OCI-LY1 (cell line): Measurements from ENCODE around the gene SMIM41.
"Not testable (repeated sequence)": the region's sequence is repeated elsewhere in the genome, so short reads cannot be mapped to it uniquely, and the experiment has no call there.

Source experiments
- H2AFZ ChIP-seq: fragments of 200-600 bp; sonication (generic), shearing (Covaris generic); 2 replicates; pipeline ENCODE4 v1.6.0; 2014; ENCODE audit warnings: antibody characterized with exemption, mild to moderate bottlenecking, low read length
- H3F3A ChIP-seq: fragments of 200-600 bp; sonication (generic), shearing (Covaris generic); 2 replicates; pipeline ENCODE4 v1.6.0; 2014; ENCODE audit warnings: mild to moderate bottlenecking, antibody characterized with exemption, low read length, moderate library complexity; ENCODE audit not compliant: insufficient read depth
- H3K27ac ChIP-seq: fragments of 200-600 bp; sonication (generic); 2 replicates; pipeline ENCODE4 v1.5.1; 2014; ENCODE audit warnings: low read length, mixed run types, mild to moderate bottlenecking, low read depth; ENCODE audit not compliant: poor library complexity, severe bottlenecking
- H3K27me3 ChIP-seq: fragments of 200-600 bp; sonication (generic); 2 replicates; pipeline ENCODE4 v1.6.0; 2014; ENCODE audit warnings: antibody characterized with exemption, mild to moderate bottlenecking, low read length, moderate library complexity; ENCODE audit not compliant: insufficient read depth
- H3K36me3 ChIP-seq: fragments of 200-600 bp; sonication (generic); 2 replicates; pipeline ENCODE4 v1.6.1; 2014; ENCODE audit warnings: mild to moderate bottlenecking, antibody characterized with exemption, low read length, moderate library complexity, mixed read lengths; ENCODE audit not compliant: insufficient read depth
- H3K4me1 ChIP-seq: fragments of 200-600 bp; sonication (generic); 2 replicates; pipeline ENCODE4 v1.5.1; 2014; ENCODE audit warnings: mild to moderate bottlenecking, low read length, moderate library complexity; ENCODE audit not compliant: insufficient read depth, severe bottlenecking
- H3K4me2 ChIP-seq: fragments of 200-600 bp; sonication (generic), shearing (Covaris generic); 2 replicates; pipeline ENCODE4 v1.6.1; 2014; ENCODE audit warnings: low read length
- H3K4me3 ChIP-seq: fragments of 200-600 bp; sonication (generic); 2 replicates; pipeline ENCODE4 v1.5.1; 2014; ENCODE audit warnings: low read length, low read depth, mild to moderate bottlenecking, mixed read lengths; ENCODE audit not compliant: poor library complexity, severe bottlenecking
- H3K79me2 ChIP-seq: fragments of 200-600 bp; shearing (Covaris generic); 2 replicates; pipeline ENCODE4 v1.6.1; 2016; ENCODE audit warnings: mixed run types, low read length, mixed read lengths; ENCODE audit not compliant: insufficient read depth
- H3K9ac ChIP-seq: fragments of 200-600 bp; sonication (generic), shearing (Covaris generic); 2 replicates; pipeline ENCODE4 v1.6.1; 2014; ENCODE audit warnings: mild to moderate bottlenecking, low read length, mixed read lengths
- H3K9me2 ChIP-seq: fragments of 200-600 bp; sonication (generic), shearing (Covaris generic); 2 replicates; pipeline ENCODE4 v1.6.1; 2014; ENCODE audit warnings: low read depth, mild to moderate bottlenecking, low read length, mixed read lengths
- H3K9me3 ChIP-seq: fragments of 200-600 bp; shearing (Covaris generic); 2 replicates; pipeline ENCODE4 v1.6.1; 2014; ENCODE audit warnings: low read length, mixed read lengths
- H4K20me1 ChIP-seq: fragments of 200-600 bp; sonication (generic), shearing (Covaris generic); 2 replicates; pipeline ENCODE4 v1.6.0; 2016; ENCODE audit warnings: mild to moderate bottlenecking, low read length; ENCODE audit not compliant: insufficient read depth
- EZH2 ChIP-seq: fragments of 200-600 bp; sonication (generic), shearing (Covaris generic); IDR thresholded peaks from 2 replicates; pipeline ENCODE4 v1.8.0; 2017; ENCODE audit warnings: borderline replicate concordance, mixed run types, mild to moderate bottlenecking, antibody characterized with exemption, low read length, moderate library complexity, mixed read lengths
- TF ChIP-seq, protein P1 (sequence below): fragments of 200-600 bp; sonication (generic), shearing (Covaris generic); IDR thresholded peaks from 2 replicates; pipeline ENCODE4 v1.5.1; 2017; ENCODE audit warnings: mild to moderate bottlenecking, antibody characterized with exemption, low read length, moderate library complexity, mixed read lengths

Gene SMIM41

DNA sequence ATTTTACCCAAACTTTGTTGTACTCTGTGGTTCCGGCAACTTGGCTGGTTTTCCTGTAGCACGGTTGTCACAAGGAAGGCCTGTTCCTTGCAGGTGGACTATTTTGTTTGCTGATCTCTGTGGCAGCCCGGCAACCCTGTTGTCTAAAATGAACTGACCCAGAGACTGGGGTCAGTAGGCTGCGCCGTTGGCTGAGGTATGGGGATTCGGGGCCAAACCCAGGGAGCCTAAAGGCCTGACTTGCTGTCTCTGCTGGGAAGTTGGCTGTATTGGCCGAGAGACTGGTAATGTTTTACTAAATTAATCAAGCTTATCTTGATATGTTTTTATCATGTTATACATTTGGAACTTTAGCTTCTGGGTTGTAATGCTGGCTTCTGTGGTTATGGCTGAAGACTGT lies 13.8 kb downstream of the SMIM41 start:
- Histone ChIP-seq H3K4me1 (peaks cover 24% of the 10 kb centered on the region), H3K9me2 (no peaks in the 10 kb centered on the region), H3K27ac (no peak overlapping the region), H3F3A (no peaks in the 10 kb centered on the region), H3K36me3 (0 out of 2 replicates have a peak, but pooled peaks cover 3% of the 10 kb centered on the region), H3K27me3 (no peaks in the 10 kb centered on the region), H3K79me2 (no peaks in the 10 kb centered on the region), H3K4me3 (no peak overlapping the region), H3K9ac (no peak overlapping the region), H3K9me3 (no peaks in the 10 kb centered on the region), H4K20me1 (no peaks in the 10 kb centered on the region), H3K4me2 (no peak overlapping the region), H2AFZ (no peak overlapping the region)
- no peak for TF ChIP-seq EZH2
- TF ChIP-seq, protein P1, sequence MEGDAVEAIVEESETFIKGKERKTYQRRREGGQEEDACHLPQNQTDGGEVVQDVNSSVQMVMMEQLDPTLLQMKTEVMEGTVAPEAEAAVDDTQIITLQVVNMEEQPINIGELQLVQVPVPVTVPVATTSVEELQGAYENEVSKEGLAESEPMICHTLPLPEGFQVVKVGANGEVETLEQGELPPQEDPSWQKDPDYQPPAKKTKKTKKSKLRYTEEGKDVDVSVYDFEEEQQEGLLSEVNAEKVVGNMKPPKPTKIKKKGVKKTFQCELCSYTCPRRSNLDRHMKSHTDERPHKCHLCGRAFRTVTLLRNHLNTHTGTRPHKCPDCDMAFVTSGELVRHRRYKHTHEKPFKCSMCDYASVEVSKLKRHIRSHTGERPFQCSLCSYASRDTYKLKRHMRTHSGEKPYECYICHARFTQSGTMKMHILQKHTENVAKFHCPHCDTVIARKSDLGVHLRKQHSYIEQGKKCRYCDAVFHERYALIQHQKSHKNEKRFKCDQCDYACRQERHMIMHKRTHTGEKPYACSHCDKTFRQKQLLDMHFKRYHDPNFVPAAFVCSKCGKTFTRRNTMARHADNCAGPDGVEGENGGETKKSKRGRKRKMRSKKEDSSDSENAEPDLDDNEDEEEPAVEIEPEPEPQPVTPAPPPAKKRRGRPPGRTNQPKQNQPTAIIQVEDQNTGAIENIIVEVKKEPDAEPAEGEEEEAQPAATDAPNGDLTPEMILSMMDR: no peak

DNA sequence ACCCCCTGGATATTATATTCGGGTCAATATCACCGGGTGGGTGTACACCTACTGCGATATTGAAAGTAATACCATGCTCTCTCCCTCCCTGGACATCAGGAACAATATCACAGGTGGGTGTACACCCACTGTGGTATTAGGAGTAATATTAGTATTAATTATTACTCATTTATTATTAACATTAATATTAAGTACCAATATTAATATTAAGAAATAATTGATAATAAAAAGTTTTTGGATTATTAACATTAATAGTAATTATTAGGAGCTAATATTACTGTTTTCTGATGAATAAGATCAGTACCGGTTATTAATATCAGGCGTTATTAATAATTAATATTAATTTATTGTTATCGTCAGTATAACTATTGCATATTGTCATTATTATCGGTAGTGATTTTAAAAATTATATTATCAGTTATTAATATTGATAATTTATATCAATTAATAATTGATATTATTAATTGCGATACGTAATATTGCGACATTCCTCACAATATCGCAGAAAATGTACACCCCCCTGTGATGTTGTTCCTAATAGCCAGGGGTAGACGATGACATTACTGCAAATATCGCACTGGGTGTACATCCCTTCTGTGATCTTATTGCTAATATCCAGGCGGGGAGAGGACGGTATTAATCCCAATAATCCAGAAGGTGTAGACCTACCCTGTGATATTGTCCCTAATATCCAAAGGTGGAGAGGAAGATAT lies 17.0 kb downstream of the SMIM41 start:
- H3F3A ChIP-seq: no peaks in the 10 kb centered on the region
- no peaks in the 10 kb centered on the region for H3K79me2 ChIP-seq
- H3K9me3 ChIP-seq: no peaks in the 10 kb centered on the region
- 0 out of 2 replicates have a peak, but pooled peaks cover 3% of the 10 kb centered on the region for H3K36me3 ChIP-seq
- no peak overlapping the region for H3K27ac ChIP-seq
- H3K27me3 ChIP-seq: no peaks in the 10 kb centered on the region
- no peak overlapping the region for H3K4me3 ChIP-seq
- no peak overlapping the region for H3K4me2 ChIP-seq
- no peak overlapping the region for H2AFZ ChIP-seq
- no peaks in the 10 kb centered on the region for H3K9me2 ChIP-seq
- H3K9ac ChIP-seq: no peak overlapping the region
- TF ChIP-seq EZH2: no peak
- TF ChIP-seq, protein P1: no peak
- no peaks in the 10 kb centered on the region for H4K20me1 ChIP-seq
- no peaks in the 10 kb centered on the region for H3K4me1 ChIP-seq

DNA sequence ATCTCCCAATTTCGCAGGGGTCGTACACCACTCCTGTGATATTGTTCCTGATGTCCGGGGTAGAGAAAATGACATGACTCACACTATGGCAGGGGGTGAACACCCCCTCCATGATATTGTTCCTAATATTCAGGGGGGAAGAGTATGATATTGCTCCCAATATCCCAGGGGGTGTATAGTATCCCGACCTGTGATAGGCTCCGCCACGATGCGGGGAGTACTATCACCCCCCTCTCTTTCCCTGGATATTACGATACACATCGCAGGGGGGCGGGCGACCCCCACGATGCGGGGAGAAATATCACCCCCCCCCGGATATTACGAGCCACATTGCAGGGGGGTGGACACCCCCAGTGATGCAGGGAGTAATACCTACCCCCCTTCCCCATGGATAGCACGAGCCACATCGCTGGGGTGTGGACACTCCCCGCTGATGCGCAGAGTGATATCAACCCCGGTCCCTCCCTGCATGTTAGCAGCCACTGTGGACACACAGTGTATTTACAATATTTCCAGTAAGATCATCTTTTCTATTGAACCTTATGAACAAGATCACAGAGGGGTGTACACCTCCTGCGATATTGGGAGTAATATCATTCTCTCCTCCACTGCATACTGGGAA lies 17.7 kb downstream of the SMIM41 start:
- no peak overlapping the region for H3K4me3 ChIP-seq
- H3K4me2 ChIP-seq: no peak overlapping the region
- H3K9ac ChIP-seq: no peak overlapping the region
- no peaks in the 10 kb centered on the region for H4K20me1 ChIP-seq
- no peaks in the 10 kb centered on the region for H3K4me1 ChIP-seq
- H3K27ac ChIP-seq: no peak overlapping the region
- H3K36me3 ChIP-seq: 0 out of 2 replicates have a peak, but pooled peaks cover 3% of the 10 kb centered on the region
- H3F3A ChIP-seq: no peaks in the 10 kb centered on the region
- TF ChIP-seq EZH2: no peak
- H3K9me2 ChIP-seq: no peaks in the 10 kb centered on the region
- H3K27me3 ChIP-seq: no peaks in the 10 kb centered on the region
- H2AFZ ChIP-seq: no peak overlapping the region
- no peaks in the 10 kb centered on the region for H3K79me2 ChIP-seq
- H3K9me3 ChIP-seq: no peaks in the 10 kb centered on the region

DNA sequence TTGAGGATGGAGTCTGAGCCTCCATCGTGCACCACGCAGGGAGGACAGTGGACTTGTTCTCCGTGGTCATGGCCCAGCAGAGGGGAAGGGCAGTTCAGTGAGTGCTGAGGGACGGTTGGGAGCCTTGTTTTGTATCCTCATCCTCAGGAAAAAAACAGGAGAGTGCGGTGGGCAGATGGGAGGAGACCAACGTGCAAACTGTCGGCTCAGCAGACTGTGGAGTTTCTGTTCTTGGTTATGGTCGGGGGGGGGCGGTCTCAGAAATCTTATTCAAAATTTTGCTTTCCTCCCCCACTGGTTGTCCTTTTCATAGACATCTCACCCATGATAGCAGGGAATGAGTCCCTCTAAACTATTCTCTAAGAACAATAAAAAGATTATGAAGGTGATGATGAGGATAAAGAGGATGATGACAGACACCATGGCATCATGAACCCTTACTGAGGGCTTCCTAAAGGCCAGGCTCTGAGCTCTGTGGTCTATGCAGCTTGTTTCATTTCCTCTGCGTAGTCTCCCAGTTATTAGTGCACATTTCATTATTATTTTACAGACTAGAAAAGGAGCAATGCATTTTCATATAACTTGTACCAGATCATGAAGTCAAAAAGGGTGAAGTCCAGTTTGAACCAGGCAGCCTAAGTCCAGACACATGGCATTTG lies 25.1 kb downstream of the SMIM41 start:
- Histone ChIP-seq H3K4me2 (peak overlapping the region; percentile 32; the same call in 1 of the 2 replicates), H3K27ac (peak overlapping the region; percentile 79), H3K4me1 (peaks cover 19% of the 10 kb centered on the region), H3K9ac (0 out of 2 replicates have a peak overlapping the region, but pooled peaks have one; percentile 27), H3K36me3 (peaks cover 18% of the 10 kb centered on the region)
- not testable (repeated sequence) for H3K9me3 ChIP-seq, H3K4me3 ChIP-seq, H4K20me1 ChIP-seq, H3K79me2 ChIP-seq, H3K27me3 ChIP-seq, H3K9me2 ChIP-seq, H2AFZ ChIP-seq, H3F3A ChIP-seq
